ENCODE data around the gene DUS1L. TPM values are rescaled to one million over a fixed set of nuclear protein-coding genes. Genes with fewer than 3 reads are reported as not detected.

Gene DUS1L
- total RNA-seq, 4 donors from 2014 or later, result 65.8 to 113 (median 89.8) TPM

- DNase-seq (ENCODE audit: low spot score in 2 of 2), result no peak
These were observed 14.6 kb downstream of the DUS1L start for GRCh38 chr17:82050761-82051641.

GRCh38 chr17:82050152-82050760 lies 15.3 kb downstream of the DUS1L start:
- intact Hi-C loops (cut with DNase I; ENCODE audit: low total_unique reads), result no loop called here
- H3K4me3 ChIP-seq (ENCODE audit: low read depth, poor library complexity, severe bottlenecking), result no peak overlapping the region
- WGBS, 2 donors, result 78 to 81% methylated on average over 28 of the region's 28 CpGs
- no peak for TF ChIP-seq POLR2A (IDR thresholded peaks at IDR 0.05)
- TF ChIP-seq CTCF (IDR thresholded peaks at IDR 0.05), result no peak
- DNase-seq (ENCODE audit: low spot score in 2 of 2), result no peak

More at GRCh38 chr17:82050761-82051641, 14.6 kb downstream of the DUS1L start:
- TF ChIP-seq POLR2A (IDR thresholded peaks at IDR 0.05) (no peak), CTCF (IDR thresholded peaks at IDR 0.05) (no peak)
- H3K4me3 ChIP-seq (ENCODE audit: low read depth, poor library complexity, severe bottlenecking), result peak overlapping the region; percentile 64
- intact Hi-C loops (cut with DNase I; ENCODE audit: low total_unique reads), result no loop called here
- 15 to 33% methylated on average over 9 to 52 of the region's 79 CpGs for WGBS, 2 donors

GRCh38 chr17:82049521-82049971 lies 16.1 kb downstream of the DUS1L start:
- TF ChIP-seq POLR2A (IDR thresholded peaks at IDR 0.05), result no peak
- TF ChIP-seq CTCF (IDR thresholded peaks at IDR 0.05), result no peak
- intact Hi-C loops (cut with DNase I; ENCODE audit: low total_unique reads), result no loop called here
- H3K4me3 ChIP-seq (ENCODE audit: low read depth, poor library complexity, severe bottlenecking), result no peak overlapping the region
- WGBS, 2 donors, result 90 to 91% methylated on average over 15 to 16 of the region's 16 CpGs
- no peak for DNase-seq (ENCODE audit: low spot score in 2 of 2)

- DNase-seq (ENCODE audit: low spot score in 2 of 2), result no peak
- H3K4me3 ChIP-seq (ENCODE audit: low read depth, poor library complexity, severe bottlenecking), result no peak overlapping the region
- TF ChIP-seq POLR2A (IDR thresholded peaks at IDR 0.05) (no peak), CTCF (IDR thresholded peaks at IDR 0.05) (no peak)
- intact Hi-C loops (cut with DNase I; ENCODE audit: low total_unique reads), result no loop called here
- WGBS, 2 donors, result 83 to 84% methylated on average over 8 of the region's 8 CpGs
These were observed 16.5 kb downstream of the DUS1L start for GRCh38 chr17:82049106-82049505.

GRCh38 chr17:82048571-82048971 lies 17.0 kb downstream of the DUS1L start:
- TF ChIP-seq CTCF (IDR thresholded peaks at IDR 0.05), result no peak
- TF ChIP-seq POLR2A (IDR thresholded peaks at IDR 0.05), result no peak
- WGBS, 2 donors, result 91 to 92% methylated on average over 20 of the region's 20 CpGs
- no peak for DNase-seq (ENCODE audit: low spot score in 2 of 2)
- H3K4me3 ChIP-seq (ENCODE audit: low read depth, poor library complexity, severe bottlenecking), result no peak overlapping the region
- intact Hi-C loops (cut with DNase I; ENCODE audit: low total_unique reads), result no loop called here
